GM12892 (cell line): ENCODE data around the gene ZBTB38.

Source experiments
- DNase-seq: peaks from one replicate; pipeline ENCODE4 v3.0.0; 2011; ENCODE audit not compliant: insufficient read length
- FAIRE-seq: peaks from 2 replicates; lab custom pipeline; 2011; peaks lifted over from hg19 to GRCh38; lab: Jason Lieb, UNC
- POLR2A ChIP-seq: IDR thresholded peaks from 2 replicates; pipeline ENCODE4 v1.6.1; 2011; ENCODE audit warnings: low read depth, low read length, control low read depth
- POLR2AphosphoS5 ChIP-seq: IDR thresholded peaks from 2 replicates; pipeline ENCODE4 v1.6.1; 2011; ENCODE audit warnings: low read depth, low read length, control low read depth
- TAF1 ChIP-seq: IDR thresholded peaks from 2 replicates; pipeline ENCODE4 v1.6.1; 2011; ENCODE audit warnings: low read depth, mild to moderate bottlenecking, control low read depth, low read length, borderline replicate concordance

ZBTB38 gene

GRCh38 chr3:141402476-141403171 is 34.3 kb downstream of the ZBTB38 start:
- TF ChIP-seq TAF1, result 0 out of 2 replicates have a peak, but pooled peaks have one; percentile 11
- TF ChIP-seq POLR2AphosphoS5, result no peak; the same call in 1 of the 2 replicates
- no peak for DNase-seq
- peak; percentile 42 for FAIRE-seq

- peak; percentile 81 for FAIRE-seq
- TF ChIP-seq POLR2A, result no peak; the same call in 1 of the 2 replicates
- no peak for TF ChIP-seq TAF1
- TF ChIP-seq POLR2AphosphoS5, result peak; percentile 13; the same call in 1 of the 2 replicates
- no peak for DNase-seq
Measured at GRCh38 chr3:141403576-141403975, 35.3 kb downstream of the ZBTB38 start.

- DNase-seq (no peak), FAIRE-seq (no peak)
- TF ChIP-seq POLR2A, result no peak
- no peak for TF ChIP-seq TAF1
- no peak for TF ChIP-seq POLR2AphosphoS5
Measured at GRCh38 chr3:141405025-141405424, 36.7 kb downstream of the ZBTB38 start.

- no peak for FAIRE-seq
- TF ChIP-seq TAF1, result no peak
- TF ChIP-seq POLR2AphosphoS5, result no peak
- TF ChIP-seq POLR2A, result no peak
- DNase-seq, result no peak
Measured at GRCh38 chr3:141405591-141405990, 37.3 kb downstream of the ZBTB38 start.

- DNase-seq (no peak), FAIRE-seq (no peak)
- no peak for TF ChIP-seq POLR2A
- no peak for TF ChIP-seq POLR2AphosphoS5
- no peak for TF ChIP-seq TAF1
Measured at GRCh38 chr3:141406265-141406664, 38.0 kb downstream of the ZBTB38 start.

GRCh38 chr3:141407047-141407446 is 38.7 kb downstream of the ZBTB38 start:
- DNase-seq (no peak), FAIRE-seq (no peak)
- no peak for TF ChIP-seq POLR2A
- no peak for TF ChIP-seq TAF1
- no peak for TF ChIP-seq POLR2AphosphoS5

- FAIRE-seq, result peak; percentile 67
- no peak for DNase-seq
- no peak for TF ChIP-seq TAF1
- no peak for TF ChIP-seq POLR2A
- no peak for TF ChIP-seq POLR2AphosphoS5
Measured at GRCh38 chr3:141407825-141408224, 39.5 kb downstream of the ZBTB38 start.

- DNase-seq (no peak), FAIRE-seq (no peak)
- no peak for TF ChIP-seq POLR2A
- TF ChIP-seq TAF1, result no peak
- no peak for TF ChIP-seq POLR2AphosphoS5
Measured at GRCh38 chr3:141408596-141408995, 40.3 kb downstream of the ZBTB38 start.

- TF ChIP-seq POLR2AphosphoS5 (no peak; the same call in 1 of the 2 replicates), POLR2A (no peak), TAF1 (no peak)
- FAIRE-seq (no peak), DNase-seq (no peak)
Measured at GRCh38 chr3:141409940-141410241, 41.6 kb downstream of the ZBTB38 start.

GRCh38 chr3:141410408-141410807 is 42.1 kb downstream of the ZBTB38 start:
- TF ChIP-seq TAF1, result no peak
- TF ChIP-seq POLR2AphosphoS5, result no peak
- TF ChIP-seq POLR2A, result no peak
- DNase-seq (no peak), FAIRE-seq (no peak)

GRCh38 chr3:141410846-141411245 is 42.5 kb downstream of the ZBTB38 start:
- no peak for TF ChIP-seq TAF1
- DNase-seq (no peak), FAIRE-seq (peak; percentile 56)

- TF ChIP-seq TAF1 (no peak), POLR2A (peak; percentile 58), POLR2AphosphoS5 (0 out of 2 replicates have a peak, but pooled peaks have one; percentile 28)
- FAIRE-seq (peak; percentile 87), DNase-seq (no peak)
Measured at GRCh38 chr3:141411251-141411771, 43.0 kb downstream of the ZBTB38 start.
